MM.1S (cell line): Measurements from ENCODE around the gene ICAM1.

Experiments used
- CTCF ChIP-seq: fragments of 300-600 bp; sonication (generic); IDR thresholded peaks from 2 replicates; pipeline ENCODE4 v1.5.1; 2016; ENCODE audit warnings: antibody characterized with exemption, low read length, mixed read lengths
- EZH2 ChIP-seq: fragments of 300-600 bp; sonication (generic); optimal IDR thresholded peaks from 2 replicates; pipeline ENCODE3; 2017; ENCODE audit warnings: low read depth, mild to moderate bottlenecking, antibody characterized with exemption, low read length, mixed read lengths

- TF ChIP-seq CTCF (no peak), EZH2 (no peak)
These were observed 21.4 kb downstream of the ICAM1 start for GRCh38 chr19:10292206-10292788.
